ENCODE measurements around the gene DIO3. TPM values are rescaled to one million over a fixed set of nuclear protein-coding genes. Genes with fewer than 3 reads are reported as not detected.

Gene DIO3
- 0.20 and 1.2 TPM in 2 replicates for total RNA-seq

DNA sequence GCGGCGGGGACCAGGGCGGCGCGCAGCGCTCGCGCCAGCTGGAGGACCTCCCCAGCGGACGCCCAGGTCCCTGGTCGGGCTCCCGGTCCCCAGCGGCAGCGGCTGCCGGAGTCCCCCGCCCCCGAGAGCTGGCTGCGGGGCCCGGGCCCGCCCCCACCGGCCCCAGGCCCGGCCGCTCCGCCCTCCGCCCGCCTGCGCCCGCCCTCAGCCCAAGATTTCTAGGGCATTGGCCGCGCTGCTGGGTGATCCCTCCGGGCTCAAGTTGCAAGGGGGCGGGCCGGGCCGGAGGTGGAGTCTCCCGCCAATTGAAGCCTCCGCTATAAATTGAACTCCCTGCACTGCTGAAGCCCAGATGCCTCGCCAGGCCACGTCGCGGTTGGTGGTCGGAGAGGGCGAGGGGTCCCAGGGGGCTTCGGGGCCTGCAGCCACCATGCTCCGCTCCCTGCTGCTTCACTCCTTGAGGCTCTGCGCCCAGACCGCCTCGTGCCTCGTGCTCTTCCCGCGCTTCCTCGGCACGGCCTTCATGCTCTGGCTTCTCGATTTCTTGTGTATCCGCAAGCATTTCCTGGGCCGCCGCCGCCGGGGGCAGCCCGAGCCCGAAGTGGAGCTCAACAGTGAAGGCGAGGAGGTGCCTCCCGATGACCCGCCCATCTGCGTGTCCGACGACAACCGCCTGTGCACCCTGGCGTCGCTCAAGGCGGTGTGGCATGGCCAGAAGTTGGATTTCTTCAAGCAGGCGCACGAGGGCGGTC, at the start of gene DIO3:
Gene DIO3 (plus strand): TSS at position 351 of the 752 bp plus-strand sequence.

Other genes starting within 250 kb of the DIO3 start
- gene PPP2R5C, start 200.2 kb downstream of the DIO3 start, total RNA-seq: 65.4 and 85.0 TPM in 2 replicates